Thoracic aorta (tissue), 2 donors: ENCODE results near the gene KIAA0232. TPM values are rescaled to one million over a fixed set of nuclear protein-coding genes. Genes with fewer than 3 reads are reported as not detected.
A peak's percentile ranks its signal among the peaks of the same experiment; 100 is the strongest.

Experiments
- ATAC-seq: fragments of 150-250 bp; one replicate; pipeline ENCODE4 v1.8.0; 2017; ENCODE audit warnings: low read depth; ENCODE audit not compliant: insufficient number of reproducible peaks, low FRiP score
- DNase-seq: peaks from one replicate; pipeline ENCODE4 v3.0.0-alpha.2; 2020; ENCODE audit warnings: low spot score
- H3K27ac ChIP-seq, 2 donors: fragments of 200-600 bp; sonication (generic); 1 replicate in 1 of 2; 2 replicates in 1 of 2; pipeline ENCODE4 v1.5.1; 2016; ENCODE audit warnings: mild to moderate bottlenecking in 2 of 2, moderate library complexity in 2 of 2
- H3K27me3 ChIP-seq: fragments of 200-600 bp; sonication (generic); replicated peaks from 2 replicates; pipeline ENCODE4 v1.6.0; 2016; ENCODE audit warnings: mild to moderate bottlenecking; ENCODE audit not compliant: insufficient read depth
- H3K36me3 ChIP-seq: fragments of 200-600 bp; sonication (generic); one replicate; pipeline ENCODE4 v1.5.1; 2016
- H3K4me1 ChIP-seq, 2 donors: fragments of 200-600 bp; sonication (generic); 1 replicate in 1 of 2; 2 replicates in 1 of 2; pipeline versions ENCODE4 v1.5.1 to v1.6.0; 2016; ENCODE audit warnings: low read depth in 2 of 2, mild to moderate bottlenecking in 1 of 2; ENCODE audit not compliant: control insufficient read depth in 1 of 2
- H3K4me3 ChIP-seq: fragments of 200-600 bp; sonication (generic); 2 replicates; pipeline ENCODE4 v1.5.1; 2016; ENCODE audit warnings: mild to moderate bottlenecking
- H3K9me3 ChIP-seq: fragments of 200-600 bp; sonication (generic); 2 replicates; pipeline ENCODE4 v1.5.1; 2016
- CTCF ChIP-seq: fragments of 200-600 bp; sonication (generic); IDR thresholded peaks from one replicate; pipeline ENCODE4 v1.5.1; 2019; ENCODE audit warnings: antibody characterized with exemption
- total RNA-seq, 2 donors: library from RNA; depleted of rRNA; stranded (reverse); fragments of >200 nt; gene quantifications; one replicate each; pipeline versions ENCODE4 v1.1.0 to v1.2.3, GENCODE V29; 2016

KIAA0232 gene
- total RNA-seq, 2 donors from 2014 or later, result 56.9 to 80.8 TPM

GRCh38 chr4:6859543-6859942 lies 77.0 kb downstream of the KIAA0232 start:
- no peaks in the 10 kb centered on the region for H3K27me3 ChIP-seq
- no peak for TF ChIP-seq CTCF
- no peak overlapping the region for H3K27ac ChIP-seq
- ATAC-seq, result no peak
- peaks cover 6 to 19% of the 10 kb centered on the region in 2 donors for H3K4me1 ChIP-seq
- peaks cover 22% of the 10 kb centered on the region for H3K36me3 ChIP-seq
- H3K9me3 ChIP-seq, result no peaks in the 10 kb centered on the region
- no peak overlapping the region for H3K4me3 ChIP-seq
- no peak for DNase-seq

GRCh38 chr4:6868386-6868785 lies 85.9 kb downstream of the KIAA0232 start:
- Histone ChIP-seq H3K36me3 (peaks cover 27% of the 10 kb centered on the region), H3K4me3 (no peak overlapping the region), H3K27me3 (no peaks in the 10 kb centered on the region), H3K4me1 (no peaks in the 10 kb centered on the region), H3K27ac (no peak overlapping the region), H3K9me3 (no peaks in the 10 kb centered on the region)
- TF ChIP-seq CTCF, result no peak
- DNase-seq (no peak), ATAC-seq (no peak)

GRCh38 chr4:6869944-6870343 lies 87.4 kb downstream of the KIAA0232 start:
- no peak for DNase-seq
- Histone ChIP-seq H3K27me3 (no peaks in the 10 kb centered on the region), H3K9me3 (no peaks in the 10 kb centered on the region), H3K36me3 (peaks cover 32% of the 10 kb centered on the region), H3K4me3 (no peak overlapping the region), H3K4me1 (no peaks in the 10 kb centered on the region), H3K27ac (no peak overlapping the region)
- ATAC-seq, result no peak
- TF ChIP-seq CTCF, result no peak

GRCh38 chr4:6873291-6873690 lies 90.8 kb downstream of the KIAA0232 start:
- DNase-seq, result no peak
- Histone ChIP-seq H3K4me3 (no peak overlapping the region), H3K27ac (no peak overlapping the region), H3K4me1 (no peaks in the 10 kb centered on the region), H3K9me3 (no peaks in the 10 kb centered on the region), H3K27me3 (no peaks in the 10 kb centered on the region), H3K36me3 (peaks cover 42% of the 10 kb centered on the region)
- no peak for TF ChIP-seq CTCF
- ATAC-seq, result no peak

GRCh38 chr4:6873792-6874461 lies 91.4 kb downstream of the KIAA0232 start:
- Histone ChIP-seq H3K4me3 (no peak overlapping the region), H3K27ac (no peak overlapping the region), H3K36me3 (peaks cover 47% of the 10 kb centered on the region), H3K9me3 (no peaks in the 10 kb centered on the region), H3K4me1 (no peaks in the 10 kb centered on the region), H3K27me3 (no peaks in the 10 kb centered on the region)
- DNase-seq, result no peak
- ATAC-seq, result no peak
- TF ChIP-seq CTCF, result peak; percentile 85
